ENCODE data around the gene KLF2.
"Not testable (repeated sequence)": the region's sequence is repeated elsewhere in the genome, so short reads cannot be mapped to it uniquely, and the experiment has no call there.

The KLF2 gene

DNA sequence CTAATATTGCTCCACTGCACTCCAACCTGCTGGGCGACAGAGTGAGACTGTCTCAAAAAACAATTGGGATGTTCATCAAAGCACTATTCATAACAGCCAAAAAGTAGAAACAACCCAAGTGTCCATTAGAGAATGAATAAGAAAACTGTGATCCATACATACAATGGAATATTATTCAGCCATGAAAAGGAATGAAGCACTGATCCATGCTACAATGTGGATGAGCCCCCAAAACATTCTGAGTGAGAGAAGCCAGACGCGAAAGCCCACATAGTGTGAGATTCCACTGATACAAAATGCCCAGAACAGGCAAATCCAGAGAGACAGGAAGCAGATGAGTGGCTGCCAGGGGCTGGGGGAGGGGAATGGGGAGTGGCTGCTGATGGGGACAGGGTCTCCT is 16.0 kb downstream of the KLF2 start:
- H3K4me1 Mint-ChIP-seq, result peaks cover 71% of the 10 kb centered on the region
- peak overlapping the region; percentile 1 for H3K4me3 Mint-ChIP-seq
- no peaks in the 10 kb centered on the region for H3K36me3 Mint-ChIP-seq
- peak overlapping the region; percentile 57 for H3K27ac Mint-ChIP-seq
- no peaks in the 10 kb centered on the region for H3K9me3 Mint-ChIP-seq
- no peaks in the 10 kb centered on the region for H3K27me3 Mint-ChIP-seq

DNA sequence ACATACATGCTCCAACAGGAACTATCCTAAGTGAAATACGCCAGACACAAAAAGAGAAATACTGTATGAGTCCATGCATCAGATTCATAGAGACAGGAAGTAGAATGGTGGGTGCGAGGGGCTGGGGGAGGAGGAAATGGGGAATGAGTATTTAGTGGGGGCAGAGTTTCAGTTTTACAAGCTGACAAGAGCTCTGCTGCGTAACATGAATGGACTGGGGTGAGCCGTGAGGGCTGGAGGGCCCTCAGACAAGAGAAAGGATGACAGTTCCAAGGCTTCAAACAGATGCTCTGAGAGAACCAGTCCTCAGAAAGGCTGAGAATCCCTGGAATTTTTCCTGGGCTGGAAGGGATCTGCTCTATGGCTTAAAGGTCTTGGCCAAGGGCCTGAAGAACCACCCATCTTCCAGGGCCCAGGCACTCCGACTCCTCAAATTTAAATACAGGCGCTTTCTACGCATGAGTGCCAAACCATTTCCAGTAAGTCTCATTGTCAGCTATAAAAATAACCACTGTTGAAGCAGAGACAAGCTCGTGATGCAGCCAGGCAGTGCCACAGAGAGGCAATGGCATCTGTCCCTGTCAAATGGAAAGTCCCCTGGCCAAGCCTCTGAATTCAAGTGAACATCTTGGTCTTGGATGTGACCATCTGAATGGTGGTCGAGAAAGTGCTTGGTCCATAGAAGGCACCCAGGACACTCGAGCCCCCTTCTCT is 17.5 kb downstream of the KLF2 start:
- H3K27me3 Mint-ChIP-seq, result no peaks in the 10 kb centered on the region
- no peaks in the 10 kb centered on the region for H3K36me3 Mint-ChIP-seq
- H3K27ac Mint-ChIP-seq, result peak overlapping the region; percentile 80
- H3K4me1 Mint-ChIP-seq, result peaks cover 64% of the 10 kb centered on the region
- H3K4me3 Mint-ChIP-seq, result peak overlapping the region; percentile 78
- H3K9me3 Mint-ChIP-seq, result no peaks in the 10 kb centered on the region

DNA sequence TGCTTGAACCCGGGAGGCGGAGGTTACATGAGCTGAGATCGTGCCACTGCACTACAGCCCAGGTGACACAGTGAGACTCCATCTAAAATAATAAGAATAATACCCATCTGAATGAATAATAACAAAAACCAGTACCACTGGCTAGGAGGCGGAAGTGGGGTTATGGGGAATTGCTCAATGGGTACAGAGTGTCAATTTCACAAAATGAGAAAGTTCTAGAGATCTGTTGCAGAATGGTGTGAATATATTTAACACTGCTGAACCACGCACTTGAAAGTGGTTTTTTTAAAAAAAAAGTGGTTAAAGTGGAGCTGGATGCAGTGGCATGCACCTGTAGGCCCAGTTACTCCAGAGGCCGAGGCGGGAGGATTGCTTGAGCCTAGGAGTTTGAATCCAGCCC is 18.5 kb downstream of the KLF2 start:
- Mint-ChIP-seq H3K4me1 (peaks cover 60% of the 10 kb centered on the region), H3K4me3 (no peak overlapping the region), H3K27me3 (no peaks in the 10 kb centered on the region), H3K9me3 (no peaks in the 10 kb centered on the region), H3K36me3 (no peaks in the 10 kb centered on the region), H3K27ac (no peak overlapping the region)

DNA sequence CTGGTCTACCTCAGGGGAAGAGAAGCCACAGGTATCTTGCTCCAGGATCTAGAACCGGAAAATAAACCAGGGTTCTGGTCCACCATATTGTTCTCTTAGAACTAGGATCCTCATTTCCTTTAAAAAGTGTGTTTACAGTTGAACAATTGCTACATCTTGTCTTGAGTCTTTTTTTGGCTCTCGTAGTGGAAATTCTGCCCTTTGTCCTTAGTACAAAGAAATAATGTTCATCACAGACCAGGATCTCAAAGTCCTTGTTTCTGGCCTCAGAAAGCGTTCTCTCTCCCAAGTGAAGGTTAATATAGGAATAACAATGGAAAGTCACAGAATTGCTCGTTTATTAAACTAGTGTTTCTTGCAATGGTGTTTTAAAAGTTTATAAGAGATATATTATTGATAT is 20.8 kb downstream of the KLF2 start:
- H3K27ac Mint-ChIP-seq, result no peak overlapping the region
- peaks cover 49% of the 10 kb centered on the region for H3K4me1 Mint-ChIP-seq
- H3K27me3 Mint-ChIP-seq, result no peaks in the 10 kb centered on the region
- H3K9me3 Mint-ChIP-seq, result no peaks in the 10 kb centered on the region
- peaks cover 2% of the 10 kb centered on the region for H3K36me3 Mint-ChIP-seq
- H3K4me3 Mint-ChIP-seq, result no peak overlapping the region

DNA sequence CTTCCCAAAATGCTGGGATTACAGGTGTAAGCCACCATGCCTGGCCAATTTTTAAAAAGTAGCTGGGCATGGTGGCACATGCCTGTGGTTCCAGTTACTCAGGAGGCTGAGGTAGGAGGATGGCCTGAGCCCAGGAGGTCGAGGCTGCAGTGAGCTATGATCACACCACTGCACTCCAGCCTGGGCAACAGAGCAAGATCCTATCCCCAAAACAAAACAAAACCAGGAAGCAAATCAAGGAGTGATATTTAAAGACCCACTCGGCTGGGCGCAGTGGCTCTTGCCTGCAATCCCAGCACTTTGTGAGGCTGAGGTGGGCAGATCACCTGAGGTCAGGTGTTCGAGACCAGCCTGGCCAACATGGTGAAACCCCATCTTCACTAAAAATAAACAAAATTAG is 22.5 kb downstream of the KLF2 start:
- not testable (repeated sequence) for H3K4me3 Mint-ChIP-seq, H3K27me3 Mint-ChIP-seq, H3K9me3 Mint-ChIP-seq, H3K27ac Mint-ChIP-seq, H3K36me3 Mint-ChIP-seq
- peaks cover 50% of the 10 kb centered on the region for H3K4me1 Mint-ChIP-seq

DNA sequence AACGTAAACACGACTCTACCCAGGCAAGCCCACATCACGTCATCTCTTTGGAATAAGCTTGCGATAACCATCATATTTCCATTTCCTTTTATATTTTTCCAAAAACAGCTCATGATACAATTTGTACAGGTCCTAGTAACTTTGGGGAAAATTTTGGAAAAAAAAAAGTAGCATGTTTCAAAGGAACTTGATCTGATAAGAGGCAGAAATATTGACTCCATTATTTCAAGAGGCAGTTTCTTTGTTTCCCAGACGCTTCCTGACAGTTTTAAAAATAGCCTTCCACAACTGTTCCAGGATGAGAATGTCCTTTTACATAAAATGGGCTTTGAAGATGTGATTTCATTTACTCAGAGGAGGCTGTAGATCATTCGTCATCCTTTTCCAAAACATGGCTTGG is 23.1 kb downstream of the KLF2 start:
- peaks cover 47% of the 10 kb centered on the region for H3K4me1 Mint-ChIP-seq
- no peak overlapping the region for H3K4me3 Mint-ChIP-seq
- no peaks in the 10 kb centered on the region for H3K27me3 Mint-ChIP-seq
- H3K36me3 Mint-ChIP-seq, result peaks cover 2% of the 10 kb centered on the region
- no peaks in the 10 kb centered on the region for H3K9me3 Mint-ChIP-seq
- no peak overlapping the region for H3K27ac Mint-ChIP-seq

DNA sequence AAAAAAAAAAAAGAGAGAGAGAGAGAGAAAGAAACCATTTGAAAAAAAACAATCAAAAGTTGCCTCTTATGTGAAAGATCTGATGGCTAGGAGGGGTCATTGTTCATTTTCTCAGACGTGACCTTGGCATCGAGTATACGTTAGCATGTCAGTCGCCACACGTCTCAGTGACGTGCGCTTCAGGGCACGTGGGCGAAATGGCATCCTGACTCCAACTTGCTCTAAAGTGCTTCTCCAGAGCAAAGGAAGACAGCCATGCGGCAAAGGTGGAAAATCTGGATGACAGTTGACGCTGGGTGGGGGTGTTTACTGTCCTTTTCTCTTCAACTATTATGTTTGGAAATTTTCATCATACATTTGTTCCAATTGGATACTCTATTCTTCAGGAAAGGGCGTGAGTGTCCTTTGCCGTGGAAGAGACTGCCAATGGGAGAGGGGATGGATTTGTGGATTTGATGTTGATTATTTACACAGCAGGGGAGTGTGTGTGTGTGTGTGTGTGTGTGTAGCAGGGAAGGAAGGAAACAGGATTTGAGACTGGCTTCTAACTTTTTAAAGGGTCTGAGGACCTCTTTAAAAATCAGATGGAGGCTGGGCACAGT is 25.0 kb downstream of the KLF2 start:
- H3K27ac Mint-ChIP-seq, result peak overlapping the region; percentile 87
- H3K4me1 Mint-ChIP-seq, result peaks cover 49% of the 10 kb centered on the region
- H3K36me3 Mint-ChIP-seq, result peaks cover 3% of the 10 kb centered on the region
- no peaks in the 10 kb centered on the region for H3K27me3 Mint-ChIP-seq
- H3K4me3 Mint-ChIP-seq, result peak overlapping the region; percentile 76
- H3K9me3 Mint-ChIP-seq, result no peaks in the 10 kb centered on the region

DNA sequence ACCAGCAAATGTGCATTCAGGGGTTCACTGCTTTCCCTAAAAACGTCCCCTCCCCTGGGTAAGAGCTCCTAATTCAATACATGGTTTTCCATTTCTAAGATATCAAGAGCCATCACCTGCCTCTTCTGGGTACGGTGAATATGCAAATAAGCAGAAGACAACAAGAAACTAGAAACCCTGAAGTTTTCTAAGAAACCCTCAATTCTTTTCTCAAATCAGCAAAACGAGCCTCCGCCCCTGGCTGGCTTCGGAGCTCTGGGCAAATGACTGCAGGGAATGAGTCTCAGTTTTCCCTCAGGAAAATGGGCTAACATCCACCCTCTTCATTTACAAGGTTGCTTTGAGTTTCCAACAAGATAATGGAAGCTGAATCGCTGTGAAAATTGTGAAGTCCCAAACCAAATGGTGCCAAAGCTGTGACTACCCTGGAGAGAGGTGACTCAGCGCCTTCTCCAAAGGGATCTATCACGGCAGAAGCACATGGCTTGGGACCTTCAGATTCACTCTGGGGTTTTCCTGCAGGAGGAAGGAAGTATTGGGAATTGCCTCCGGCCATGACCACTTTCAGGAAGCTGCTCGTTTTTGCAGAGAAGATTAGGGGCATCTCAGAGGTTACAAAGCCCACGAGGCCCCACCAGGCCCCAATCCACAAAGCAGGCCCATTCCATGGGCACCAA is 26.6 kb downstream of the KLF2 start:
- Mint-ChIP-seq H3K36me3 (peaks cover 3% of the 10 kb centered on the region), H3K4me1 (peaks cover 59% of the 10 kb centered on the region), H3K27me3 (no peaks in the 10 kb centered on the region), H3K9me3 (no peaks in the 10 kb centered on the region), H3K4me3 (peak overlapping the region; percentile 42), H3K27ac (peak overlapping the region; percentile 68)

DNA sequence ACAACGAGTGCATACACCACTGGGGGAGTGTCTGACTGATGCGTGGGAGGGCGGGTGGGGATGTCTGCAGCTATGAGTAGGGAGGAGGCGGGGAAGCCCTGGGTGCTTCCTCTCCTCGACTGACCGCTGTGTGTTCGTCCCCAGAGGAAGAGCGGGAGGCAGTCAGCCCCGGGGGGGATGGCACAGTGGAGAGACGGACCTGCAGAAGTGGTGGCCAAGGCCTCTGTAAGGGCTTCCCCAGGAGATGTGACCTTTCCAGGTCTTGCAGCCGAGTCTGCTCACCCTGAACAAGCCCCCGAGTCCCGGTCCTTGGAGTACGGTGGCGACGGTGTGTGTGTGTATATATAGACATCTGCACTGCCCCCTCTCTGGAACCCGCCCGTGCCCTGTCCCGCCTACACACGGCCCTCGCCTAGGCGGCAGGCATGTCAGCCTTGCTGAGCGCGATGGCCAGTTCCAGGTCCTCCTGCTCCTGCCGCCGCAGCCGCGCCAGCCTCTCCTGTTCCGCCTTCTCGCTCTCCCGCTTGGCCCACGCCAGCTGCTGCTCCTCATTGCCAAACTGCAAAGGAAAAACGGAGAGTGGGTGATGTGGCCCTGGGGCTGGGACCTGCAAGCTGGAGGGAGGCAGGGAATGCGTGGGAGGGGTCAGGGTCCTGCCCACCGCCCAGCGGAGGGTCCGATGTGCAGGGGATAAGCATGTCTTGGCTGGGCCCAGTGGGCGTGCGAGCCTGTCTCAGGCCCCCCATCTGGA is 30.8 kb downstream of the KLF2 start:
- Mint-ChIP-seq H3K4me3 (peak overlapping the region; percentile 51), H3K9me3 (no peaks in the 10 kb centered on the region), H3K36me3 (peaks cover 3% of the 10 kb centered on the region), H3K4me1 (peaks cover 83% of the 10 kb centered on the region), H3K27ac (no peak overlapping the region), H3K27me3 (no peaks in the 10 kb centered on the region)

DNA sequence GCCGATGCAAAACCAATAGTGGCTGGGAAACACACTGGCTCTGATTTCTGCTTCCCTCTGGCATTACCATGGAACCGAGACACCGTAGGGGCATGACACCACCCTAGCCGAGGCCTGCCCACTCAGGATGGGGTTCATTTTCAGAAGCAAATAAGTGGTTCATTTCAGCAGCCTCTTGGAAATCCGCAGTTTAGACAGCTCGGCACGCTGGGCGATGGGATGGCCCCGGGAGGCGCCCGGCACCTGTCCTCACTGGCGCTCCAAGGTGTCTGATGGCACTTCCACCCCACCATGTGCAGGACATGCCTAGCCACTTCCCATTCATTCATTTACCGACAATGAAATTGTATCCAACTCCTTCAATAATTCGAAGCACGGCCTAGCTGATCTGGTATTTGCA is 33.8 kb downstream of the KLF2 start:
- H3K27me3 Mint-ChIP-seq, result no peaks in the 10 kb centered on the region
- peaks cover 89% of the 10 kb centered on the region for H3K4me1 Mint-ChIP-seq
- peak overlapping the region; percentile 42 for H3K4me3 Mint-ChIP-seq
- peaks cover 1% of the 10 kb centered on the region for H3K36me3 Mint-ChIP-seq
- H3K27ac Mint-ChIP-seq, result no peak overlapping the region
- H3K9me3 Mint-ChIP-seq, result no peaks in the 10 kb centered on the region

DNA sequence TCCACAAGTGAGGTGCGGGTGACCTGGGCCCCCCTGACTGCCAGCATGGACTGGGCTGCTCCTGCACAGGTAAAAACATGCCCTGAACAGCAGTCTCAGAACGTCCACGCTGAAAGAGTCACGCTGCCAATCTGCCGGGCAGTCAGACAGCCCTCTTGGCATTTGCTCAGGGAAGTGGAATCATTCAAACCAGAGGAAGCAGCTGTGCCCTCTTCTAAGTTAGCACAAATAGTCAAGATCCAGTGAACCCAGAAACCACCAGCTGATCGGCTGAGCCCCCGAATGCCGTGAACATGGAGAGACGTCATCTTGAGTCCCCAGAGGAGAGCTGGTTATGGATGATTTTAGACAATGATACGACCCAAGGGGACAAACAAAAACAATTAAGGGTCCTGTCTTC is 34.4 kb downstream of the KLF2 start:
- Mint-ChIP-seq H3K27me3 (no peaks in the 10 kb centered on the region), H3K9me3 (no peaks in the 10 kb centered on the region), H3K27ac (no peak overlapping the region), H3K36me3 (peaks cover 1% of the 10 kb centered on the region), H3K4me1 (peaks cover 94% of the 10 kb centered on the region), H3K4me3 (peak overlapping the region; percentile 47)

DNA sequence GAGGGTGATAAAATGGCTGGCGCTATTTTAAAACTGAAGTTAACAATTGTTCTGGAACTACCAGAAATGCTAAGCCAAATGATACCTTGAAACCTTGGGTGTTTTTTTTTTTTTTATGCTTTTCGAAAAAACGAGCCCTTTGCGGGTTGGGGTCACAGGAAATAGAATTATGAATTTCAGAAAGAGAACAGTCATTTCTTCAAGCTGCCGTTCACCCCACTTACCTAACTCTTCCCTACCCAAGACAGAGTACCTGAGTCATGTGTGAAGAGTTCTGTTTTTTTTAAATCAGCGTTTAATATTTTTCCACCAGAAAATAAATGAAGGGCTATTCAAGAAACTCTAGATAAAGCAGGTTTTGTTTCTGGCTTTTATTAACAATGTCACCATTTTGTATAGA is 35.3 kb downstream of the KLF2 start:
- Mint-ChIP-seq H3K27ac (no peak overlapping the region), H3K27me3 (no peaks in the 10 kb centered on the region), H3K4me3 (peak overlapping the region; percentile 51), H3K36me3 (peaks cover 1% of the 10 kb centered on the region), H3K9me3 (no peaks in the 10 kb centered on the region), H3K4me1 (peaks cover 90% of the 10 kb centered on the region)

DNA sequence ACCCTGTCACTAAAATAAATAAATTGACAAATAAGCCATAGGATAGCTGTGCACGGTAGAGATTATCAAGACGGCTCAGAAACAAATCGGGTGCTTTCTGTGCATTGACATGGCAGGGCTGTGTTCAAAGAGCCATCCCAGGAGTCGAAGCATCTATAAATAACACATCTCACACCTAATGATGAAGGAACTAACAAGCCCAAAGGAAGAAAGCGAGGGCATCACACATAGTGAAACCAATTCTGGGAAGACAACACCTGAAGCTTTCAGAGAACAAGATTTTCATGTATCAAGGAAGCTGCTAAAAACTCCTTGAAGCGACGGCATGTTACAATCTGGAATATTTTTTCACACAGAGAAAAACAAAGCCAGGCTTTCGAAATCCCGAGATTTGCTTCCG is 36.1 kb downstream of the KLF2 start:
- Mint-ChIP-seq H3K27ac (peak overlapping the region; percentile 7), H3K4me1 (peaks cover 83% of the 10 kb centered on the region), H3K27me3 (no peaks in the 10 kb centered on the region), H3K4me3 (peak overlapping the region; percentile 72), H3K36me3 (peaks cover 1% of the 10 kb centered on the region), H3K9me3 (no peaks in the 10 kb centered on the region)

DNA sequence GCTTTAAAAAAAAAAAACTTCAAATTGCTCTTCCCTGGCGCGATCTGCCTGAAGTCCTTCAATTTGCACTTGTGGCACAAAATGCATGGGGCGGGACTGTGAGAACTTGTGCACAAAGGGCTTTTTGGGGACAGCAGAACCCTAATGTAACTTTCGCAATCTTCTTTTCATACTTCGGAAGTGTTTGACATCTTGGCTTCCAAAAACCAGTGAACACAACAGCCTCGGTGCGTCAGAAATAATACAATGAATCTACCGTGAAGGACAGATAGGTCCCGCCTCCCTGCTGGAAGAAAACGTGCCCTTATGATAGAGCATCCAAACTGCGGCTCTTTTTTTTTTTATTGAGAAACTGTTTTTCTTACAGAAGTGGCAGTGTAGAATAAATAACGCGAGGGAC is 36.6 kb downstream of the KLF2 start:
- H3K36me3 Mint-ChIP-seq, result peaks cover 1% of the 10 kb centered on the region
- no peaks in the 10 kb centered on the region for H3K9me3 Mint-ChIP-seq
- peaks cover 78% of the 10 kb centered on the region for H3K4me1 Mint-ChIP-seq
- peak overlapping the region; percentile 17 for H3K27ac Mint-ChIP-seq
- no peaks in the 10 kb centered on the region for H3K27me3 Mint-ChIP-seq
- peak overlapping the region; percentile 72 for H3K4me3 Mint-ChIP-seq

DNA sequence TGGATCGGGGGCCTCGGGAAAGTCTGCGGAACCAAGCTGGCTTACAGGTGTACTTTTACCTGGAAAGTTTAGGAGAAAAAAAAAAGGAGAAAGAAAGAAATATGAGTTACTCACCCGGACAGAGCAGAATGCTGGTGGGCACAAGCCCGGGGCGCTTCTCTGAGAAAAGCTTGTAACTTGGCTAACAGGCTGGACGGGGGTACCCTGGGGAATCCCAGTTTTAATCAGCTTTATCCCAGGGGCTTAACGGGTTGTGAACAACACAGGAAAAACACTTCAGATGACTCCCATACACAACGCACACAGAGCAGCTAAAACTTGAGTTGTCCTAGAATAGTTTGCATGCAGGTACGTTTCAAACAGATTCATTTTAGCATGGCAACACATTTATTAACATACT is 37.3 kb downstream of the KLF2 start:
- Mint-ChIP-seq H3K27ac (peak overlapping the region; percentile 65), H3K9me3 (no peaks in the 10 kb centered on the region), H3K4me3 (peak overlapping the region; percentile 15), H3K4me1 (peaks cover 71% of the 10 kb centered on the region), H3K27me3 (no peaks in the 10 kb centered on the region), H3K36me3 (peaks cover 1% of the 10 kb centered on the region)

Measured in activated naive CD4-positive, alpha-beta T cell treated with anti-CD3 and anti-CD28 coated beads, Interleukin-2, amount 50 U/mL, for 24 hours (primary cell).